HepG2 (cell line): ENCODE results near the gene ST6GALNAC2. TPM values are rescaled to one million over a fixed set of nuclear protein-coding genes. Genes with fewer than 3 reads are reported as not detected.
A peak's percentile ranks its signal among the peaks of the same experiment; 100 is the strongest.

Experiments
- ATAC-seq: fragments of 200-7000 bp; cut with Tn5 transposase; 3 replicates; pipeline ENCODE4 v1.9.1; 2020; ENCODE audit warnings: mild to moderate bottlenecking, moderate library complexity
- BruUV-seq: library from RNA; stranded (reverse); fragments of 400-500 nt; replicated peaks from 2 replicates; lab custom pipeline; 2021; lab: Mats Ljungman, UMichigan
- CTCF ChIA-PET: fragments of 300-600 bp; formaldehyde crosslinking; extraction: SDS; loops from one replicate; lab custom pipeline; 2021; ENCODE audit warnings: low total read pairs, inconsistent platforms, low intra/inter-chr PET ratio; lab: Yijun Ruan, JAX
- POLR2A ChIA-PET: fragments of 350-600 bp; sonication (Branson Sonifier 250); formaldehyde crosslinking; loops from one replicate; lab custom pipeline; 2020; ENCODE audit warnings: antibody characterized with exemption, inconsistent platforms; lab: Yijun Ruan, JAX
- DNase-seq: peaks from one replicate; pipeline ENCODE4 v3.0.0-alpha.2; 2015; ENCODE audit warnings: low spot score
- FAIRE-seq: peaks from 3 replicates; lab custom pipeline; 2011; peaks lifted over from hg19 to GRCh38; lab: Jason Lieb, UNC
- H2AFZ ChIP-seq: one replicate; pipeline ENCODE4 v1.6.1; 2011; ENCODE audit warnings: low read length, inconsistent platforms
- H3K27ac ChIP-seq: fragments of 300-600 bp; 3 replicates; pipeline ENCODE4 v1.8.0; 2011; ENCODE audit warnings: mixed run types, mild to moderate bottlenecking, mixed read lengths, low read length, inconsistent platforms; ENCODE audit not compliant: insufficient read depth; ENCODE audit errors: extremely low read length
- H3K27me3 ChIP-seq, 2 experiments: fragments of 200-600 bp in 1 of 2; 2 replicates in 1 of 2; 3 replicates in 1 of 2; pipeline versions ENCODE4 v1.6.0 to v1.8.0; 2011; ENCODE audit warnings: low read length in 2 of 2, mild to moderate bottlenecking in 2 of 2, moderate library complexity in 2 of 2, inconsistent platforms in 1 of 2; ENCODE audit not compliant: insufficient read depth in 2 of 2, control insufficient read depth in 1 of 2
- H3K36me3 ChIP-seq, 2 experiments: fragments of 200-600 bp in 1 of 2; replicated peaks in 1 of 2; 2 replicates in 1 of 2; 3 replicates in 1 of 2; pipeline versions ENCODE4 v1.5.1 to v1.8.0; 2011; ENCODE audit warnings: low read length in 2 of 2, inconsistent platforms in 1 of 2; ENCODE audit not compliant: insufficient read depth in 2 of 2, control insufficient read depth in 1 of 2
- H3K4me1 ChIP-seq: 2 replicates; pipeline ENCODE4 v1.5.1; 2012; ENCODE audit warnings: low read length, inconsistent platforms; ENCODE audit not compliant: insufficient read depth
- H3K4me2 ChIP-seq: 2 replicates; pipeline ENCODE4 v1.6.0; 2011; ENCODE audit warnings: low read depth, low read length, inconsistent platforms
- H3K4me3 ChIP-seq, 3 experiments: fragments of 200-600 bp in 1 of 3; sonication (generic), shearing (Covaris generic) in 1 of 3; replicated peaks in 1 of 3; 2 replicates each; pipeline ENCODE4 v1.5.1; 2011 to 2016; ENCODE audit warnings: low read length in 3 of 3, inconsistent platforms in 2 of 3, low read depth in 2 of 3, mild to moderate bottlenecking in 2 of 3, control low read depth in 1 of 3, mixed read lengths in 1 of 3; ENCODE audit not compliant: insufficient read depth in 1 of 3
- H3K79me2 ChIP-seq: one replicate; pipeline ENCODE4 v1.6.1; 2011; ENCODE audit warnings: low read length, inconsistent platforms; ENCODE audit not compliant: insufficient read depth
- H3K9ac ChIP-seq: 2 replicates; pipeline ENCODE4 v1.6.0; 2011; ENCODE audit warnings: mild to moderate bottlenecking, low read depth, low read length, inconsistent platforms; ENCODE audit not compliant: insufficient read depth
- H3K9me3 ChIP-seq: 2 replicates; pipeline ENCODE4 v1.5.1; 2012; ENCODE audit warnings: mild to moderate bottlenecking, low read length
- H4K20me1 ChIP-seq: 2 replicates; pipeline ENCODE4 v1.6.0; 2011; ENCODE audit warnings: inconsistent platforms, mild to moderate bottlenecking, low read length, moderate library complexity; ENCODE audit not compliant: insufficient read depth
- CREB1 ChIP-seq, 2 experiments: fragments of 450-650 bp in 1 of 2; IDR thresholded peaks; 2 replicates each; pipeline ENCODE4 v1.6.1; 2016 to 2017; ENCODE audit warnings: control low read depth in 1 of 2, mild to moderate bottlenecking in 1 of 2, missing compliant biosample characterization in 1 of 2, missing genetic modification characterization in 1 of 2
- HOXA9 ChIP-seq: sonication (generic); formaldehyde crosslinking; IDR thresholded peaks from 2 replicates; pipeline ENCODE4 v1.8.1; 2022; ENCODE audit warnings: missing genetic modification reagents, mild to moderate bottlenecking, moderate library complexity, borderline replicate concordance
- KDM1A ChIP-seq: IDR thresholded peaks from 2 replicates; pipeline ENCODE4 v1.6.1; 2016; ENCODE audit warnings: missing compliant biosample characterization
- ZBTB4 ChIP-seq: sonication (generic); formaldehyde crosslinking; IDR thresholded peaks from 2 replicates; pipeline ENCODE4 v1.4.0; 2020; ENCODE audit warnings: missing genetic modification reagents, mild to moderate bottlenecking, borderline replicate concordance
- ZMYM3 ChIP-seq: sonication (generic); formaldehyde crosslinking; IDR thresholded peaks from 2 replicates; pipeline ENCODE4 v1.5.1; 2020; ENCODE audit warnings: mild to moderate bottlenecking, missing genetic modification reagents
- ZNF629 ChIP-seq: sonication (generic); formaldehyde crosslinking; conservative IDR thresholded peaks from 2 replicates; pipeline ENCODE4 v1.5.0; 2020; ENCODE audit warnings: missing genetic modification reagents
- ZNF7 ChIP-seq: IDR thresholded peaks from 2 replicates; pipeline ENCODE4 v1.6.1; 2016; ENCODE audit warnings: missing biosample characterization, missing genetic modification reagents
- WGBS: methylation state at CpG from one replicate; pipeline ENCODE4 v1.1.6; 2017; ENCODE audit warnings: low lambda C conversion rate; 5-methylcytosine and 5-hydroxymethylcytosine counted together
- in situ Hi-C: cut with HindIII; loops from 2 replicates; pipeline ENCODE4 v1.10.0; 2017; ENCODE audit warnings: low pct_unique_long_range_greater_than_20kb; ENCODE audit not compliant: extremely low pct_ligation_motif_present
- intact Hi-C: fragments of 100-400 bp; cut with micrococcal nuclease; formaldehyde crosslinking; loops from one replicate; pipeline ENCODE4 v1.10.0; 2022; ENCODE audit not compliant: unreplicated experiment
- polyA plus RNA-seq, 8 experiments: library from polyadenylated mRNA; depleted of rRNA in 3 of 8; stranded (reverse) in 7 of 8; unstranded in 1 of 8; fragments of >200 nt; fragmentation: Illumina TruSeq in 4 of 8; extraction: Trizol in 4 of 8; gene quantifications; 2 replicates each; pipeline versions ENCODE4 v1.2.1 to v1.2.3, GENCODE V29; 2011 to 2016; ENCODE audit warnings: low read depth in 4 of 8, missing spikeins in 1 of 8, mixed read lengths in 1 of 8; ENCODE audit not compliant: insufficient read depth in 1 of 8
- total RNA-seq, 5 experiments: library from RNA; depleted of rRNA; stranded (reverse); fragments of >200 nt; fragmentation: Illumina TruSeq; extraction: Trizol; gene quantifications; 2 replicates each; pipeline ENCODE4 v1.2.3, GENCODE V29; 2016; ENCODE audit warnings: low read depth in 1 of 5
- TF ChIP-seq, protein P1 (sequence below): sonication (generic); formaldehyde crosslinking; IDR thresholded peaks from 2 replicates; pipeline ENCODE4 v1.4.0; 2020; ENCODE audit warnings: missing genetic modification reagents

The ST6GALNAC2 gene
- total and polyA plus RNA-seq, 2 of the 13 experiments (the other 11 are each of a cell fraction or from before 2014, with no cell fraction given), result 0.12 to 0.49 TPM

- ChIA-PET POLR2A (interaction anchor here (0.6 to 4.4 kb wide), 17 partner anchors 9 to 1158 kb away, joined by 3 to 40 read pairs (median 6); partner anchors contain the start of genes MXRA7, PRCD, RHBDF2 and ST6GALNAC2), CTCF (interaction anchor here (0.7 kb wide), 1 partner anchor 29 kb away, joined by 3 read pairs; no protein-coding TSS in a partner anchor)
- Histone ChIP-seq H3K36me3 (no peaks in the 10 kb centered on the region; a peak in 1 of 5 replicates), H3K4me2 (0 out of 2 replicates have a peak overlapping the region, but pooled peaks have one; percentile 93), H3K79me2 (peaks cover 41% of the 10 kb centered on the region), H3K9ac (peak overlapping the region; percentile 64; the same call in 1 of the 2 replicates), H2AFZ (no peak overlapping the region), H3K27me3 (no peaks in the 10 kb centered on the region), H3K4me1 (peaks cover 85% of the 10 kb centered on the region), H3K4me3 (no peak overlapping the region), H3K9me3 (no peaks in the 10 kb centered on the region), H4K20me1 (peaks cover 7% of the 10 kb centered on the region; the same call in 1 of the 2 replicates), H3K27ac (peak overlapping the region; percentile 78)
- no peak for FAIRE-seq
- DNase-seq, result no peak
- in situ Hi-C loops, result no loop called here
- BruUV-seq, result no TSS peak
- intact Hi-C loops, result loop anchor here (5.0 to 10.0 kb wide), 2 partner anchors 36 to 153 kb away; partner anchors contain the start of gene ST6GALNAC2
- no peak for ATAC-seq
- TF ChIP-seq ZNF7, result peak; percentile 50; the same call in 1 of the 2 replicates
- TF ChIP-seq ZBTB4, result no peak
- no peak for TF ChIP-seq CREB1 (IDR thresholded peaks at IDR 0.05)
- TF ChIP-seq CREB1 (CRISPR knock-in tag; IDR thresholded peaks at IDR 0.05), result no peak
- no peak for TF ChIP-seq HOXA9 (CRISPR knock-in tag)
- peak; percentile 75; the same call in 1 of the 2 replicates for TF ChIP-seq KDM1A (CRISPR knock-in tag)
- peak; percentile 91 for TF ChIP-seq ZNF629
- TF ChIP-seq, protein P1, sequence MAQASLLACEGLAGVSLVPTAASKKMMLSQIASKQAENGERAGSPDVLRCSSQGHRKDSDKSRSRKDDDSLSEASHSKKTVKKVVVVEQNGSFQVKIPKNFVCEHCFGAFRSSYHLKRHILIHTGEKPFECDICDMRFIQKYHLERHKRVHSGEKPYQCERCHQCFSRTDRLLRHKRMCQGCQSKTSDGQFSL, result peak; percentile 75; the same call in 1 of the 2 replicates
- TF ChIP-seq ZMYM3 (CRISPR knock-in tag), result 0 out of 2 replicates have a peak, but pooled peaks have one; percentile 36
- WGBS, result 89% methylated on average over 4 of the region's 4 CpGs
Measured at GRCh38 chr17:76551685-76552084, 34.0 kb downstream of the ST6GALNAC2 start.
